PC-3 (cell line): ENCODE results near the gene MAIP1.

Experiments
- EZH2phosphoT487 ChIP-seq: fragments of 300-600 bp; sonication (generic); IDR thresholded peaks from 2 replicates; pipeline ENCODE4 v1.6.1; 2018; ENCODE audit warnings: mild to moderate bottlenecking, antibody characterized with exemption, low read length, borderline replicate concordance
- TF ChIP-seq, protein P1 (sequence below): fragments of 300-600 bp; sonication (generic); conservative IDR thresholded peaks from 2 replicates; pipeline ENCODE4 v1.5.1; 2017; ENCODE audit warnings: antibody characterized with exemption, low read depth, mild to moderate bottlenecking, low read length

- TF ChIP-seq, protein P1, sequence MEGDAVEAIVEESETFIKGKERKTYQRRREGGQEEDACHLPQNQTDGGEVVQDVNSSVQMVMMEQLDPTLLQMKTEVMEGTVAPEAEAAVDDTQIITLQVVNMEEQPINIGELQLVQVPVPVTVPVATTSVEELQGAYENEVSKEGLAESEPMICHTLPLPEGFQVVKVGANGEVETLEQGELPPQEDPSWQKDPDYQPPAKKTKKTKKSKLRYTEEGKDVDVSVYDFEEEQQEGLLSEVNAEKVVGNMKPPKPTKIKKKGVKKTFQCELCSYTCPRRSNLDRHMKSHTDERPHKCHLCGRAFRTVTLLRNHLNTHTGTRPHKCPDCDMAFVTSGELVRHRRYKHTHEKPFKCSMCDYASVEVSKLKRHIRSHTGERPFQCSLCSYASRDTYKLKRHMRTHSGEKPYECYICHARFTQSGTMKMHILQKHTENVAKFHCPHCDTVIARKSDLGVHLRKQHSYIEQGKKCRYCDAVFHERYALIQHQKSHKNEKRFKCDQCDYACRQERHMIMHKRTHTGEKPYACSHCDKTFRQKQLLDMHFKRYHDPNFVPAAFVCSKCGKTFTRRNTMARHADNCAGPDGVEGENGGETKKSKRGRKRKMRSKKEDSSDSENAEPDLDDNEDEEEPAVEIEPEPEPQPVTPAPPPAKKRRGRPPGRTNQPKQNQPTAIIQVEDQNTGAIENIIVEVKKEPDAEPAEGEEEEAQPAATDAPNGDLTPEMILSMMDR = no peak
- no peak for TF ChIP-seq EZH2phosphoT487
Measured at GRCh38 chr2:199929262-199929661, 26.1 kb upstream of the MAIP1 start.
